Memory B cell (primary cell): Measurements from ENCODE around the gene SH2B3.

Experiments used
- ATAC-seq: fragments of 150-1000 bp; cut with Tn5 transposase; 2 replicates; pipeline ENCODE4 v1.10.0; 2021; ENCODE audit warnings: low read depth, mild to moderate bottlenecking, moderate library complexity
- DNase-seq, 2 donors: peaks; one replicate each; pipeline ENCODE4 v3.0.0; 2022; ENCODE audit warnings: low spot score in 2 of 2
- H3K27ac Mint-ChIP-seq: one replicate; pipeline ENCODE4 v1.8.0; 2022; ENCODE audit warnings: mild to moderate bottlenecking, moderate library complexity, mixed read lengths
- H3K27me3 Mint-ChIP-seq: one replicate; pipeline ENCODE4 v1.8.0; 2022; ENCODE audit warnings: mixed read lengths
- H3K36me3 Mint-ChIP-seq: one replicate; pipeline ENCODE4 v1.8.0; 2022; ENCODE audit warnings: mild to moderate bottlenecking, mixed read lengths
- H3K4me1 Mint-ChIP-seq: one replicate; pipeline ENCODE4 v1.8.0; 2022; ENCODE audit warnings: mixed read lengths
- H3K4me3 Mint-ChIP-seq: one replicate; pipeline ENCODE4 v1.8.0; 2022; ENCODE audit warnings: mild to moderate bottlenecking, moderate library complexity, mixed read lengths
- H3K9me3 Mint-ChIP-seq: one replicate; pipeline ENCODE4 v1.8.0; 2022; ENCODE audit warnings: mixed read lengths

The SH2B3 gene

GRCh38 chr12:111434680-111435338, 29.1 kb downstream of the SH2B3 start:
- DNase-seq (peak; percentile 80 to 87), ATAC-seq (peak; percentile 79)
- H3K36me3 Mint-ChIP-seq = peaks cover 5% of the 10 kb centered on the region
- H3K27me3 Mint-ChIP-seq = no peaks in the 10 kb centered on the region
- peak overlapping the region; percentile 99 for H3K27ac Mint-ChIP-seq
- peak overlapping the region; percentile 80 for H3K4me3 Mint-ChIP-seq
- H3K9me3 Mint-ChIP-seq = no peaks in the 10 kb centered on the region
- H3K4me1 Mint-ChIP-seq = peaks cover 71% of the 10 kb centered on the region

GRCh38 chr12:111435661-111436201, 30.0 kb downstream of the SH2B3 start:
- Mint-ChIP-seq H3K27me3 (no peaks in the 10 kb centered on the region), H3K9me3 (no peaks in the 10 kb centered on the region), H3K4me1 (peaks cover 75% of the 10 kb centered on the region), H3K4me3 (peak overlapping the region; percentile 80), H3K27ac (peak overlapping the region; percentile 99), H3K36me3 (peaks cover 5% of the 10 kb centered on the region)
- no peak for ATAC-seq
- no peak for DNase-seq

- H3K27me3 Mint-ChIP-seq = no peaks in the 10 kb centered on the region
- peaks cover 76% of the 10 kb centered on the region for H3K4me1 Mint-ChIP-seq
- H3K9me3 Mint-ChIP-seq = no peaks in the 10 kb centered on the region
- DNase-seq (no peak), ATAC-seq (no peak)
- H3K4me3 Mint-ChIP-seq = peak overlapping the region; percentile 80
- H3K27ac Mint-ChIP-seq = peak overlapping the region; percentile 99
- peaks cover 5% of the 10 kb centered on the region for H3K36me3 Mint-ChIP-seq
Observed at GRCh38 chr12:111436266-111436665, 30.5 kb downstream of the SH2B3 start.

- Mint-ChIP-seq H3K27ac (peak overlapping the region; percentile 99), H3K4me1 (peaks cover 74% of the 10 kb centered on the region), H3K36me3 (peaks cover 5% of the 10 kb centered on the region), H3K4me3 (peak overlapping the region; percentile 9), H3K9me3 (no peaks in the 10 kb centered on the region), H3K27me3 (no peaks in the 10 kb centered on the region)
- DNase-seq (no peak), ATAC-seq (no peak)
Observed at GRCh38 chr12:111436811-111437210, 31.1 kb downstream of the SH2B3 start.

- peaks cover 5% of the 10 kb centered on the region for H3K36me3 Mint-ChIP-seq
- peak overlapping the region; percentile 32 for H3K4me3 Mint-ChIP-seq
- peak; percentile 8 for ATAC-seq
- H3K4me1 Mint-ChIP-seq = peaks cover 75% of the 10 kb centered on the region
- DNase-seq = no peak
- no peaks in the 10 kb centered on the region for H3K27me3 Mint-ChIP-seq
- peak overlapping the region; percentile 99 for H3K27ac Mint-ChIP-seq
- H3K9me3 Mint-ChIP-seq = no peaks in the 10 kb centered on the region
Observed at GRCh38 chr12:111437816-111438454, 32.2 kb downstream of the SH2B3 start.

GRCh38 chr12:111438481-111438880, 32.8 kb downstream of the SH2B3 start:
- Mint-ChIP-seq H3K9me3 (no peaks in the 10 kb centered on the region), H3K27me3 (no peaks in the 10 kb centered on the region), H3K4me1 (peaks cover 76% of the 10 kb centered on the region), H3K36me3 (peaks cover 5% of the 10 kb centered on the region), H3K27ac (peak overlapping the region; percentile 99), H3K4me3 (peak overlapping the region; percentile 56)
- peak in 1 of 2 donors; percentile 45 for DNase-seq
- ATAC-seq = peak; percentile 3

GRCh38 chr12:111439657-111440151, 34.0 kb downstream of the SH2B3 start:
- H3K27ac Mint-ChIP-seq = peak overlapping the region; percentile 63
- DNase-seq = no peak

GRCh38 chr12:111440152-111440551, 34.4 kb downstream of the SH2B3 start:
- H3K27ac Mint-ChIP-seq = peak overlapping the region; percentile 63
- no peak for ATAC-seq
- peaks cover 5% of the 10 kb centered on the region for H3K36me3 Mint-ChIP-seq
- H3K9me3 Mint-ChIP-seq = no peaks in the 10 kb centered on the region
- H3K4me1 Mint-ChIP-seq = peaks cover 78% of the 10 kb centered on the region
- no peak overlapping the region for H3K4me3 Mint-ChIP-seq
- no peaks in the 10 kb centered on the region for H3K27me3 Mint-ChIP-seq
- DNase-seq = no peak

More at GRCh38 chr12:111439657-111440151, 34.0 kb downstream of the SH2B3 start:
- ATAC-seq = no peak
- H3K27me3 Mint-ChIP-seq = no peaks in the 10 kb centered on the region
- H3K4me1 Mint-ChIP-seq = peaks cover 78% of the 10 kb centered on the region
- H3K36me3 Mint-ChIP-seq = peaks cover 5% of the 10 kb centered on the region
- H3K4me3 Mint-ChIP-seq = no peak overlapping the region
- H3K9me3 Mint-ChIP-seq = no peaks in the 10 kb centered on the region

- peak overlapping the region; percentile 63 for H3K27ac Mint-ChIP-seq
- H3K27me3 Mint-ChIP-seq = no peaks in the 10 kb centered on the region
- H3K9me3 Mint-ChIP-seq = no peaks in the 10 kb centered on the region
- ATAC-seq (no peak), DNase-seq (no peak)
- peaks cover 5% of the 10 kb centered on the region for H3K36me3 Mint-ChIP-seq
- H3K4me3 Mint-ChIP-seq = no peak overlapping the region
- peaks cover 75% of the 10 kb centered on the region for H3K4me1 Mint-ChIP-seq
Observed at GRCh38 chr12:111440631-111441030, 34.9 kb downstream of the SH2B3 start.

GRCh38 chr12:111441107-111441928, 35.6 kb downstream of the SH2B3 start:
- DNase-seq = no peak
- no peaks in the 10 kb centered on the region for H3K9me3 Mint-ChIP-seq
- H3K4me3 Mint-ChIP-seq = no peak overlapping the region
- peak overlapping the region; percentile 63 for H3K27ac Mint-ChIP-seq
- no peak for ATAC-seq
- no peaks in the 10 kb centered on the region for H3K27me3 Mint-ChIP-seq
- peaks cover 5% of the 10 kb centered on the region for H3K36me3 Mint-ChIP-seq
- peaks cover 74% of the 10 kb centered on the region for H3K4me1 Mint-ChIP-seq

- Mint-ChIP-seq H3K27ac (peak overlapping the region; percentile 90), H3K4me1 (peaks cover 70% of the 10 kb centered on the region), H3K27me3 (no peaks in the 10 kb centered on the region), H3K4me3 (no peak overlapping the region), H3K36me3 (peaks cover 5% of the 10 kb centered on the region), H3K9me3 (no peaks in the 10 kb centered on the region)
- no peak for ATAC-seq
- DNase-seq = no peak
Observed at GRCh38 chr12:111442301-111443045, 36.8 kb downstream of the SH2B3 start.

GRCh38 chr12:111443086-111443485, 37.4 kb downstream of the SH2B3 start:
- ATAC-seq = no peak
- H3K9me3 Mint-ChIP-seq = no peaks in the 10 kb centered on the region
- peak overlapping the region; percentile 90 for H3K27ac Mint-ChIP-seq

GRCh38 chr12:111443586-111443985, 37.9 kb downstream of the SH2B3 start:
- Mint-ChIP-seq H3K4me3 (peak overlapping the region; percentile 24), H3K27me3 (no peaks in the 10 kb centered on the region)

More at GRCh38 chr12:111443086-111443485, 37.4 kb downstream of the SH2B3 start:
- Mint-ChIP-seq H3K27me3 (no peaks in the 10 kb centered on the region), H3K36me3 (peaks cover 10% of the 10 kb centered on the region), H3K4me1 (peaks cover 67% of the 10 kb centered on the region), H3K4me3 (no peak overlapping the region)
- no peak for DNase-seq

More at GRCh38 chr12:111443586-111443985, 37.9 kb downstream of the SH2B3 start:
- no peak for DNase-seq
- no peaks in the 10 kb centered on the region for H3K9me3 Mint-ChIP-seq
- H3K36me3 Mint-ChIP-seq = peaks cover 9% of the 10 kb centered on the region
- no peak for ATAC-seq
- peak overlapping the region; percentile 90 for H3K27ac Mint-ChIP-seq
- H3K4me1 Mint-ChIP-seq = peaks cover 65% of the 10 kb centered on the region
